Measurements from ENCODE around the gene CACNA1C.
"Not testable (repeated sequence)": the region's sequence is repeated elsewhere in the genome, so short reads cannot be mapped to it uniquely, and the experiment has no call there.

Gene CACNA1C

GRCh38 chr12:2120982-2121758, 68.4 kb downstream of the CACNA1C start:
- no peak for DNase-seq
- no peaks in the 10 kb centered on the region for H3K27me3 ChIP-seq (ENCODE audit: insufficient read depth, low read depth, severe bottlenecking)
- H3K9me3 ChIP-seq (ENCODE audit: severe bottlenecking), result no peaks in the 10 kb centered on the region
- TF ChIP-seq CTCF (IDR thresholded peaks at IDR 0.05; ENCODE audit: low read depth, low read length), result no peak
- H3K4me3 ChIP-seq (ENCODE audit: low read depth, low read length), result no peak overlapping the region
- no peak overlapping the region for H3K27ac ChIP-seq
- no peaks in the 10 kb centered on the region; the same call in 1 of the 2 replicates for H3K36me3 ChIP-seq

DNA sequence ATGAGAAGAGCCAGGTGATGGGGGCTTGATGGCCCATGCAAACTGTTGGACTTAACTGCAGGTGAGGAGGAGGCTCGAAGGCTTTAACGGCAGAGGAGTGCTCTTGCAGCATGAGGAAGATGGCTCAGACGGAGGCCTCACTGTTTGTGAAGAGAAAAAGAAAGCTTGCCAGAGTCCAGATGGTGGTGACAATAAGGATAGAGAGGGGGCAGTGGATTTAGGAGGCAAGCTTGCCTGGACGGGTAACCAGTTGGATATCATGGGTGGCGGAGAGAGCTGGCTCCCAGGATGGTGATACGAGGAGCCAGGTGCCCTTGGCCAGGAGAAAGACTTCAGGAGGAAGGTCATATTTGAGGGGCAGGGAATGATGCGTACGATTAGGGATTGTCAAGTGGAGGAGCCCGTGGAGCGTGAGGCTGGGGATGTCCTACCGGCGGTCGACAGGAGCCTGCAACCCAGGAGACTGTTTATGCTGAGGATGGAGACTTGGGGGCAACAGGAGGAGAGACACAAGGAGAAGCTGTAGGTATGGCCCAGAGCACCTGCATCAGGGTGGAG, 71.8 kb downstream of the CACNA1C start:
- DNase-seq, result no peak
- Histone ChIP-seq H3K27me3 (ENCODE audit: insufficient read depth, low read depth, severe bottlenecking) (no peaks in the 10 kb centered on the region), H3K4me3 (ENCODE audit: low read depth, low read length) (no peak overlapping the region), H3K9me3 (ENCODE audit: severe bottlenecking) (no peaks in the 10 kb centered on the region), H3K36me3 (no peaks in the 10 kb centered on the region; the same call in 1 of the 2 replicates), H3K27ac (no peak overlapping the region)
- no peak for TF ChIP-seq CTCF (IDR thresholded peaks at IDR 0.05; ENCODE audit: low read depth, low read length)

- Histone ChIP-seq H3K27ac (no peak overlapping the region), H3K27me3 (ENCODE audit: insufficient read depth, low read depth, severe bottlenecking) (no peaks in the 10 kb centered on the region), H3K36me3 (no peaks in the 10 kb centered on the region), H3K9me3 (ENCODE audit: severe bottlenecking) (no peaks in the 10 kb centered on the region), H3K4me3 (ENCODE audit: low read depth, low read length) (no peak overlapping the region)
- DNase-seq, result no peak
- no peak for TF ChIP-seq CTCF (IDR thresholded peaks at IDR 0.05; ENCODE audit: low read depth, low read length)
These were observed 73.1 kb downstream of the CACNA1C start for GRCh38 chr12:2125651-2126522.

DNA sequence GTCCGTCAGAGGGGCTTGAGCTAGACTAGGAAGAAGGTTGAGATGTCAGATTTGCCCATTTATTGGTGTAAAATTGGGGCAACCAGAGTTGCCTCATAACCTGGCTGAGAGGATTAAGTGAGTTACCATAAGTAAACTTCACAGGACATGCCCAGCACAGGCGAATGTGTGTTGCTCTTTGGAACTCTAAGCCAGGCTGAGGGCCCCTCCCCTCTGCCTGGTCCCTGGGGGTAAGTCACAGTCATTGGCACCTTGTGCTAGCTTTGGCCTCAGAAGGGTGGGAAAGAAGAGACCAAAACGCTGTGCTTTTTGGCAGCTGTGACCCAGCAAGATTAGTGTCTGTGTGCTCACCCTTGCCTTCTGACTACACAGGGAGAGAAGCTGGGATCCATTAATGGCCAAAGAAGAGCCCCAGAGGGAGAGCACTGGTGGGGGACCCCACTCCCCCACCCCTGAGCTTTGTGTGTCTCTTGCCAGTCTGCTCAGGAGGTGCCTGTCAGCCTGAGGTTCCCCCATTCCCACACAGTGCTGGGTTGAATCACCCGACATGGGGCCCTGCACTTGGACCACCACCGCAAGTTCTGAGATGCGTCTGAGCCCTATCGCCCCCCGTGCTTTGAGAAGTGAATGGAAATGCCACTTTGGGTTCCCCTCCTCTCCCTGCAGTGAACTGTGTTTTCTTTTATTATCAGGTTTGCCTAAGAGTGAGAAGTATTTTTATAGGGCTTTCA, 74.1 kb downstream of the CACNA1C start:
- Histone ChIP-seq H3K36me3 (no peaks in the 10 kb centered on the region), H3K9me3 (ENCODE audit: severe bottlenecking) (no peaks in the 10 kb centered on the region), H3K27ac (no peak overlapping the region), H3K4me3 (ENCODE audit: low read depth, low read length) (no peak overlapping the region), H3K27me3 (ENCODE audit: insufficient read depth, low read depth, severe bottlenecking) (no peaks in the 10 kb centered on the region)
- no peak for DNase-seq
- no peak for TF ChIP-seq CTCF (IDR thresholded peaks at IDR 0.05; ENCODE audit: low read depth, low read length)

DNA sequence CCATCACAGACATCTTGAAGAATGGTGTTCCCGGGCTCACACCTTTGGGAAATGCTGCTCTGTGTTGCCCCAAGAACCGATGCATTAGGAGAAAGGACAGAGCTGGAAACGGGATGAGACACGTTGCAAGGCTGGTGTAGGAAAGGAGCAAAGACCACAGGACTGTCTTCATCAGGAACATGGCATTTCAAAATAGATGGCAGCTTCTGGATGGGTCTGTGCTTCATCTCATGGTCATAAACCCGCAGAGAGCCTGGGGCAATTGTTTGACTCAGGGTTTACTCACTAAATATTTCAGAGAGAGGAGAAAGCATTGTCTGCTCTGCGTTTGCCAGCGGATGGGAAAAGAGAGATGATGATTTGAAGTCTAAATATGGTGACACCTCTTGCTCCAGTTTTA, 76.3 kb downstream of the CACNA1C start:
- Histone ChIP-seq H3K27ac (no peak overlapping the region), H3K27me3 (ENCODE audit: insufficient read depth, low read depth, severe bottlenecking) (no peaks in the 10 kb centered on the region), H3K4me3 (ENCODE audit: low read depth, low read length) (no peak overlapping the region), H3K9me3 (ENCODE audit: severe bottlenecking) (no peaks in the 10 kb centered on the region), H3K36me3 (no peaks in the 10 kb centered on the region)
- no peak for TF ChIP-seq CTCF (IDR thresholded peaks at IDR 0.05; ENCODE audit: low read depth, low read length)
- no peak for DNase-seq

- H3K27me3 ChIP-seq (ENCODE audit: insufficient read depth, low read depth, severe bottlenecking); H3K27ac ChIP-seq; H3K9me3 ChIP-seq (ENCODE audit: severe bottlenecking): not testable (repeated sequence)
These were observed 83.1 kb downstream of the CACNA1C start for GRCh38 chr12:2135661-2136418.

More at GRCh38 chr12:2135661-2136418, 83.1 kb downstream of the CACNA1C start:
- not testable (repeated sequence) for DNase-seq; H3K4me3 ChIP-seq (ENCODE audit: low read depth, low read length); H3K36me3 ChIP-seq
